DMS53 (cell line): ENCODE measurements around the gene ELN.

Source experiments
- DNase-seq: peaks from one replicate; lab custom pipeline; 2025; lab: John Stamatoyannopoulos, UW

ELN gene

GRCh38 chr7:74095135-74095534 is 67.2 kb downstream of the ELN start:
- DNase-seq, result no peak

GRCh38 chr7:74097937-74098614 is 70.1 kb downstream of the ELN start:
- no peak for DNase-seq

- no peak for DNase-seq
Observed at GRCh38 chr7:74099031-74099430, 71.1 kb downstream of the ELN start.

GRCh38 chr7:74101061-74101681 is 73.2 kb downstream of the ELN start:
- no peak for DNase-seq

- no peak for DNase-seq
Observed at GRCh38 chr7:74103219-74103772, 75.3 kb downstream of the ELN start.

- DNase-seq, result peak; percentile 40
Observed at GRCh38 chr7:74104702-74105101, 76.7 kb downstream of the ELN start.

GRCh38 chr7:74105992-74106391 is 78.0 kb downstream of the ELN start:
- DNase-seq, result no peak

- no peak for DNase-seq
Observed at GRCh38 chr7:74106846-74107245, 78.9 kb downstream of the ELN start.

GRCh38 chr7:74115326-74115725 is 87.4 kb downstream of the ELN start:
- DNase-seq, result no peak

GRCh38 chr7:74116356-74116755 is 88.4 kb downstream of the ELN start:
- DNase-seq, result no peak
